IMR-90 (cell line): ENCODE results near the gene NUDT15. TPM values are rescaled to one million over a fixed set of nuclear protein-coding genes. Genes with fewer than 3 reads are reported as not detected.

Experiments
- ATAC-seq: fragments of 200-7000 bp; cut with Tn5 transposase; 2 replicates; pipeline ENCODE4 v1.9.1; 2020; ENCODE audit warnings: low read depth, mild to moderate bottlenecking, moderate library complexity
- BruUV-seq: library from RNA; stranded (reverse); fragments of 400-500 nt; replicated peaks from 2 replicates; lab custom pipeline; 2021; lab: Mats Ljungman, UMichigan
- CTCF ChIA-PET: fragments of 300-600 bp; formaldehyde crosslinking; extraction: SDS; loops from one replicate; lab custom pipeline; 2021; ENCODE audit warnings: antibody characterized with exemption; lab: Yijun Ruan, JAX
- POLR2A ChIA-PET: fragments of 300-600 bp; sonication (Branson Sonifier 250); formaldehyde crosslinking; loops from one replicate; lab custom pipeline; 2022; ENCODE audit warnings: antibody characterized with exemption; ENCODE audit not compliant: unreplicated experiment; lab: Charles Lee
- DNase-seq: peaks from one replicate; pipeline ENCODE4 v3.0.0; 2013
- H2AFZ ChIP-seq: replicated peaks from 2 replicates; pipeline ENCODE3; 2013; ENCODE audit warnings: low read length, mild to moderate bottlenecking; ENCODE audit not compliant: poor library complexity
- H2AK5ac ChIP-seq: 2 replicates; pipeline ENCODE4 v1.6.1; 2013; ENCODE audit warnings: low read depth, low read length, inconsistent platforms
- H2AK9ac ChIP-seq: replicated peaks from 2 replicates; pipeline ENCODE3; 2013; ENCODE audit warnings: mild to moderate bottlenecking, low read depth, low read length, moderate library complexity; ENCODE audit not compliant: poor library complexity
- H2BK120ac ChIP-seq: 2 replicates; pipeline ENCODE4 v1.6.1; 2013; ENCODE audit warnings: low read depth, low read length, inconsistent platforms
- H2BK15ac ChIP-seq: 3 replicates; pipeline ENCODE4 v1.6.1; 2013; ENCODE audit warnings: low read depth, low read length, inconsistent platforms
- H2BK20ac ChIP-seq: 2 replicates; pipeline ENCODE4 v1.6.1; 2013; ENCODE audit warnings: low read depth, mild to moderate bottlenecking, inconsistent platforms, low read length, moderate library complexity
- H2BK5ac ChIP-seq: 2 replicates; pipeline ENCODE4 v1.6.1; 2013; ENCODE audit warnings: mild to moderate bottlenecking, low read depth, low read length, inconsistent platforms; ENCODE audit not compliant: poor library complexity, severe bottlenecking
- H3K14ac ChIP-seq: replicated peaks from 2 replicates; pipeline ENCODE4 v1.6.1; 2013; ENCODE audit warnings: low read depth, low read length, inconsistent platforms
- H3K18ac ChIP-seq: 2 replicates; pipeline ENCODE4 v1.6.1; 2013; ENCODE audit warnings: low read depth, low read length, control low read depth
- H3K23ac ChIP-seq: 2 replicates; pipeline ENCODE4 v1.6.1; 2013; ENCODE audit warnings: low read depth, low read length, inconsistent platforms
- H3K27ac ChIP-seq: 2 replicates; pipeline ENCODE4 v1.5.1; 2013; ENCODE audit warnings: mild to moderate bottlenecking, control low read depth, low read length; ENCODE audit not compliant: insufficient read depth
- H3K27me3 ChIP-seq: 2 replicates; pipeline ENCODE4 v1.6.1; 2013; ENCODE audit warnings: low read length; ENCODE audit not compliant: control insufficient read depth, insufficient read depth
- H3K36me3 ChIP-seq: 2 replicates; pipeline ENCODE4 v1.6.1; 2013; ENCODE audit warnings: low read length, mixed read lengths; ENCODE audit not compliant: control insufficient read depth, insufficient read depth
- H3K4ac ChIP-seq: 2 replicates; pipeline ENCODE4 v1.6.1; 2013; ENCODE audit warnings: low read depth, low read length, inconsistent platforms
- H3K4me1 ChIP-seq: 2 replicates; pipeline ENCODE4 v1.6.1; 2013; ENCODE audit warnings: low read length, mixed read lengths; ENCODE audit not compliant: control insufficient read depth, insufficient read depth
- H3K4me2 ChIP-seq: 2 replicates; pipeline ENCODE4 v1.6.1; 2013; ENCODE audit warnings: low read depth, mild to moderate bottlenecking, control low read depth, low read length, moderate library complexity
- H3K4me3 ChIP-seq: 2 replicates; pipeline ENCODE4 v1.5.1; 2013; ENCODE audit warnings: low read depth, mild to moderate bottlenecking, control low read depth, low read length, moderate library complexity; ENCODE audit not compliant: insufficient read depth
- H3K56ac ChIP-seq: 2 replicates; pipeline ENCODE4 v1.6.1; 2013; ENCODE audit warnings: low read length, inconsistent platforms; ENCODE audit not compliant: insufficient read depth; ENCODE audit errors: extremely low read depth
- H3K79me1 ChIP-seq, 2 experiments: 2 replicates each; pipeline ENCODE4 v1.6.1; 2013; ENCODE audit warnings: low read length in 2 of 2, inconsistent platforms in 1 of 2, low read depth in 1 of 2
- H3K9ac ChIP-seq: 2 replicates; pipeline ENCODE4 v1.6.1; 2013; ENCODE audit warnings: low read depth, low read length, control low read depth
- H3K9me1 ChIP-seq: 2 replicates; pipeline ENCODE4 v1.6.1; 2013; ENCODE audit warnings: low read length, inconsistent platforms; ENCODE audit not compliant: insufficient read depth
- H3K9me3 ChIP-seq: 2 replicates; pipeline ENCODE4 v1.6.1; 2013; ENCODE audit warnings: low read length; ENCODE audit not compliant: control insufficient read depth, insufficient read depth
- H4K20me1 ChIP-seq: 2 replicates; pipeline ENCODE4 v1.6.1; 2013; ENCODE audit warnings: low read length, inconsistent platforms; ENCODE audit not compliant: insufficient read depth
- H4K5ac ChIP-seq: 2 replicates; pipeline ENCODE4 v1.6.1; 2013; ENCODE audit warnings: mild to moderate bottlenecking, low read depth, low read length, control low read depth
- H4K8ac ChIP-seq, 2 experiments: 2 replicates each; pipeline ENCODE4 v1.6.1; 2013; ENCODE audit warnings: low read depth in 2 of 2, low read length in 2 of 2, control low read depth in 1 of 2, inconsistent platforms in 1 of 2
- H4K91ac ChIP-seq: 2 replicates; pipeline ENCODE4 v1.6.1; 2013; ENCODE audit warnings: low read depth, low read length, inconsistent platforms; ENCODE audit not compliant: insufficient read depth
- BHLHE40 ChIP-seq: fragments of 150-350 bp; IDR thresholded peaks from 2 replicates; pipeline ENCODE4 v1.6.1; 2016; ENCODE audit warnings: mild to moderate bottlenecking, low read depth, low read length
- CTCF ChIP-seq: conservative IDR thresholded peaks from 2 replicates; pipeline ENCODE4 v1.5.1; 2012; ENCODE audit warnings: mild to moderate bottlenecking, low read depth, low read length, improper control_type of control experiment
- ELK1 ChIP-seq: fragments of 150-350 bp; IDR thresholded peaks from 2 replicates; pipeline ENCODE4 v1.6.1; 2016; ENCODE audit warnings: low read depth, mild to moderate bottlenecking, low read length, moderate library complexity, borderline replicate concordance
- FOS ChIP-seq: fragments of 150-350 bp; IDR thresholded peaks from 2 replicates; pipeline ENCODE4 v1.6.1; 2016; ENCODE audit warnings: low read depth, low read length
- MAFK ChIP-seq: IDR thresholded peaks from 2 replicates; pipeline ENCODE4 v1.6.1; 2012; ENCODE audit warnings: low read depth, low read length, improper control_type of control experiment
- MAZ ChIP-seq: IDR thresholded peaks from 2 replicates; pipeline ENCODE4 v1.6.1; 2012; ENCODE audit warnings: low read depth, mild to moderate bottlenecking, low read length, improper control_type of control experiment, moderate library complexity, borderline replicate concordance
- MXI1 ChIP-seq: IDR thresholded peaks from 2 replicates; pipeline ENCODE4 v1.6.1; 2012; ENCODE audit warnings: low read depth, mild to moderate bottlenecking, low read length, moderate library complexity, borderline replicate concordance
- NFE2L2 ChIP-seq: fragments of 150-350 bp; IDR thresholded peaks from 2 replicates; pipeline ENCODE4 v1.6.1; 2016; ENCODE audit warnings: low read depth, mild to moderate bottlenecking, low read length
- POLR2A ChIP-seq: IDR thresholded peaks from 2 replicates; pipeline ENCODE4 v1.6.1; 2012; ENCODE audit warnings: mild to moderate bottlenecking, low read depth, low read length
- RAD21 ChIP-seq: IDR thresholded peaks from 2 replicates; pipeline ENCODE4 v1.6.1; 2012; ENCODE audit warnings: low read length, improper control_type of control experiment
- RCOR1 ChIP-seq: IDR thresholded peaks from 2 replicates; pipeline ENCODE4 v1.6.1; 2012; ENCODE audit warnings: mild to moderate bottlenecking, low read length, improper control_type of control experiment; ENCODE audit not compliant: insufficient replicate concordance
- RFX5 ChIP-seq: IDR thresholded peaks from 2 replicates; pipeline ENCODE4 v1.8.0; 2012; ENCODE audit warnings: low read depth, mild to moderate bottlenecking, low read length, moderate library complexity
- SMC3 ChIP-seq: fragments of 150-350 bp; IDR thresholded peaks from 2 replicates; pipeline ENCODE4 v1.6.1; 2016; ENCODE audit warnings: low read depth, mild to moderate bottlenecking, antibody characterized with exemption, low read length, moderate library complexity
- USF2 ChIP-seq: fragments of 150-350 bp; IDR thresholded peaks from 2 replicates; pipeline ENCODE4 v1.6.1; 2017; ENCODE audit warnings: mild to moderate bottlenecking, antibody characterized with exemption, low read length, low read depth
- WGBS, 2 experiments: methylation state at CpG; one replicate each; pipeline versions ENCODE4 v1.1.5 to v1.1.7; 2013; ENCODE audit warnings: missing lambda C conversion rate in 2 of 2; ENCODE audit not compliant: insufficient read length in 1 of 2; ENCODE audit errors: extremely low coverage in 2 of 2; 5-methylcytosine and 5-hydroxymethylcytosine counted together
- dilution Hi-C: fragments of 300-500 bp; cut with HindIII; formaldehyde crosslinking; loops from one replicate; pipeline ENCODE4 v1.14.3; 2018; ENCODE audit warnings: low sequenced_read_pairs; ENCODE audit not compliant: unreplicated experiment
- in situ Hi-C: fragments of 300-500 bp; cut with MboI; formaldehyde crosslinking; loops from 3 replicates; pipeline ENCODE4 v1.14.3; 2019; ENCODE audit warnings: low sequenced_read_pairs, inconsistent platforms, mixed read lengths
- intact Hi-C: fragments of 100-400 bp; cut with micrococcal nuclease; formaldehyde crosslinking; loops from 2 replicates; pipeline ENCODE4 v1.10.0; 2022
- polyA plus RNA-seq, 3 experiments: library from polyadenylated mRNA; depleted of rRNA; stranded (reverse); fragments of >200 nt; gene quantifications; 2 replicates each; pipeline ENCODE4 v1.2.3, GENCODE V29; 2012; ENCODE audit warnings: low replicate concordance in 1 of 3
- total RNA-seq: library from RNA; depleted of rRNA; stranded (reverse); fragments of >200 nt; gene quantifications from 2 replicates; pipeline ENCODE4 v1.2.3, GENCODE V29; 2012

The NUDT15 gene
- total and polyA plus RNA-seq, 2 of the 4 experiments (the other 2 are of a cell fraction) = 13.1 to 14.2 TPM

GRCh38 chr13:48069573-48069972 lies 32.0 kb downstream of the NUDT15 start:
- Histone ChIP-seq H3K36me3 (peaks cover 52% of the 10 kb centered on the region), H3K9me3 (peaks cover 46% of the 10 kb centered on the region), H3K27ac (no peak overlapping the region), H3K18ac (no peak overlapping the region), H2AK5ac (no peak overlapping the region), H3K27me3 (no peaks in the 10 kb centered on the region), H2AFZ (no peak overlapping the region), H3K79me1 (peaks cover 9 to 22% of the 10 kb centered on the region in 2 experiments), H2BK20ac (no peak overlapping the region), H3K56ac (no peak overlapping the region), H3K4me2 (no peak overlapping the region), H2AK9ac (no peak overlapping the region), H3K9me1 (no peaks in the 10 kb centered on the region; the same call in 1 of the 2 replicates), H3K9ac (no peak overlapping the region), H3K4me1 (no peaks in the 10 kb centered on the region), H2BK5ac (no peak overlapping the region), H3K14ac (no peak overlapping the region), H4K91ac (no peak overlapping the region), H3K23ac (no peak overlapping the region), H3K4ac (no peak overlapping the region), H2BK120ac (no peak overlapping the region), H4K5ac (no peak overlapping the region), H3K4me3 (no peak overlapping the region), H4K20me1 (no peaks in the 10 kb centered on the region), H4K8ac (no peak overlapping the region), H2BK15ac (no peak overlapping the region)
- intact Hi-C loops (no loop called here), dilution Hi-C loops (no loop called here), in situ Hi-C loops (no loop called here)
- CTCF ChIA-PET = no interaction called here
- no CpG with 5 or more reads among the region's 1 CpG for WGBS, 2 experiments
- no TSS peak for BruUV-seq
- POLR2A ChIA-PET = no interaction called here
- DNase-seq = no peak
- no peak for ATAC-seq
- TF ChIP-seq BHLHE40 = no peak
- no peak for TF ChIP-seq RFX5
- TF ChIP-seq USF2 = no peak
- TF ChIP-seq NFE2L2 = no peak
- no peak for TF ChIP-seq CTCF
- TF ChIP-seq ELK1 = no peak
- TF ChIP-seq SMC3 = no peak
- TF ChIP-seq FOS = no peak
- TF ChIP-seq POLR2A = no peak
- TF ChIP-seq MAFK = no peak
- TF ChIP-seq MXI1 = no peak
- TF ChIP-seq MAZ = no peak
- no peak for TF ChIP-seq RCOR1
- TF ChIP-seq RAD21 = no peak
